ENCODE data around the gene GSG1L.

Gene GSG1L
- long read RNA-seq = 0 reads

GRCh38 chr16:28063591-28064061 is at the start of gene GSG1L:
TSS of gene GSG1L (minus strand) at chr16:28063714. CDS start at chr16:28063424, 290 bp downstream.
- TF ChIP-seq SPI1 (IDR thresholded peaks at IDR 0.05; ENCODE audit: borderline replicate concordance, low read depth) (no peak), GABPA (IDR thresholded peaks at IDR 0.05; ENCODE audit: low read depth) (no peak), REST (IDR thresholded peaks at IDR 0.05; ENCODE audit: insufficient replicate concordance, low read depth) (no peak), POLR2AphosphoS5 (IDR thresholded peaks at IDR 0.05; ENCODE audit: low read depth) (no peak), CTCF (IDR thresholded peaks at IDR 0.05; ENCODE audit: insufficient read depth, low read length) (no peak)
- H3K4me3 ChIP-seq (replicated peaks; ENCODE audit: insufficient read depth, low read length) = peak within 1 kb of the TSS; percentile 34
- no peak for DNase-seq (ENCODE audit: low read depth in 1 of 2, low spot score in 1 of 2)
- H3K27me3 ChIP-seq (ENCODE audit: insufficient read depth, poor library complexity, severe bottlenecking) = peaks cover 48% of the 10 kb centered on the region
- H3K27ac ChIP-seq (replicated peaks) = no peak within 1 kb of the TSS

DNA sequence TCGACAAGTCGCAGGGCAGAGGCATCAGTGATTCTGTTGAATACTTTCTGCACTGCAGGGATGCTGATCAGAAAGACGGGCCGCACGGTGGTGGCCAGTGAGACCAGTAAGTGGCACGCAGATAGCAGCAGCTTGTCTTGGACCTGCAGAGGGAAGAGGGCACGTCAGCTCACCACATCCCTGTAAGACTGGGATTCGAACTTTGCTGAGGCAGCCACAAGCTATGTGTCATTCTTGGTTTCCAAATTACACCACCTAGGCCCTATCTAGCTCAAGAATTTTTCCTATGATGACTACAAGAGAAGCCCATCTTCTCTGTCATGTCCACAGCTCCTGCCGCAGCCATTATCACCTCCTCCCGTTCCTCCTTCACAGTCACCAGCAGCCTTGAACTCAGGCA is 49.4 kb upstream of the GSG1L start:
- H3K27ac ChIP-seq (replicated peaks) = no peak overlapping the region
- no peak overlapping the region for H3K4me3 ChIP-seq (replicated peaks; ENCODE audit: insufficient read depth, low read length)
- no peak for TF ChIP-seq POLR2AphosphoS5 (IDR thresholded peaks at IDR 0.05; ENCODE audit: low read depth)
- TF ChIP-seq GABPA (IDR thresholded peaks at IDR 0.05; ENCODE audit: low read depth) = no peak
- no peak for TF ChIP-seq REST (IDR thresholded peaks at IDR 0.05; ENCODE audit: insufficient replicate concordance, low read depth)
- no peak for TF ChIP-seq SPI1 (IDR thresholded peaks at IDR 0.05; ENCODE audit: borderline replicate concordance, low read depth)
- no peak for TF ChIP-seq CTCF (IDR thresholded peaks at IDR 0.05; ENCODE audit: insufficient read depth, low read length)
- H3K27me3 ChIP-seq (ENCODE audit: insufficient read depth, poor library complexity, severe bottlenecking) = no peaks in the 10 kb centered on the region
- DNase-seq (ENCODE audit: low read depth in 1 of 2, low spot score in 1 of 2) = no peak

- H3K27me3 ChIP-seq (ENCODE audit: insufficient read depth, poor library complexity, severe bottlenecking) = no peaks in the 10 kb centered on the region
- no peak overlapping the region for H3K4me3 ChIP-seq (replicated peaks; ENCODE audit: insufficient read depth, low read length)
- peak overlapping the region; percentile 63 for H3K27ac ChIP-seq (replicated peaks)
- no peak for DNase-seq (ENCODE audit: low read depth in 1 of 2, low spot score in 1 of 2)
- TF ChIP-seq SPI1 (IDR thresholded peaks at IDR 0.05; ENCODE audit: borderline replicate concordance, low read depth) = no peak
- no peak for TF ChIP-seq GABPA (IDR thresholded peaks at IDR 0.05; ENCODE audit: low read depth)
- no peak for TF ChIP-seq REST (IDR thresholded peaks at IDR 0.05; ENCODE audit: insufficient replicate concordance, low read depth)
- TF ChIP-seq POLR2AphosphoS5 (IDR thresholded peaks at IDR 0.05; ENCODE audit: low read depth) = no peak
- TF ChIP-seq CTCF (IDR thresholded peaks at IDR 0.05; ENCODE audit: insufficient read depth, low read length) = no peak
Observed at GRCh38 chr16:28110977-28111376, 47.5 kb upstream of the GSG1L start.

Measured in HL-60 (cell line).